Fibroblast of skin of right quadriceps (primary cell): ENCODE results near the gene KBTBD12.
A peak's percentile ranks its signal among the peaks of the same experiment; 100 is the strongest.
"Not testable (repeated sequence)": the region's sequence is repeated elsewhere in the genome, so short reads cannot be mapped to it uniquely, and the experiment has no call there.

Experiments
- DNase-seq: peaks from one replicate; pipeline ENCODE4 v3.0.0-alpha.2; 2013

KBTBD12 gene

DNA sequence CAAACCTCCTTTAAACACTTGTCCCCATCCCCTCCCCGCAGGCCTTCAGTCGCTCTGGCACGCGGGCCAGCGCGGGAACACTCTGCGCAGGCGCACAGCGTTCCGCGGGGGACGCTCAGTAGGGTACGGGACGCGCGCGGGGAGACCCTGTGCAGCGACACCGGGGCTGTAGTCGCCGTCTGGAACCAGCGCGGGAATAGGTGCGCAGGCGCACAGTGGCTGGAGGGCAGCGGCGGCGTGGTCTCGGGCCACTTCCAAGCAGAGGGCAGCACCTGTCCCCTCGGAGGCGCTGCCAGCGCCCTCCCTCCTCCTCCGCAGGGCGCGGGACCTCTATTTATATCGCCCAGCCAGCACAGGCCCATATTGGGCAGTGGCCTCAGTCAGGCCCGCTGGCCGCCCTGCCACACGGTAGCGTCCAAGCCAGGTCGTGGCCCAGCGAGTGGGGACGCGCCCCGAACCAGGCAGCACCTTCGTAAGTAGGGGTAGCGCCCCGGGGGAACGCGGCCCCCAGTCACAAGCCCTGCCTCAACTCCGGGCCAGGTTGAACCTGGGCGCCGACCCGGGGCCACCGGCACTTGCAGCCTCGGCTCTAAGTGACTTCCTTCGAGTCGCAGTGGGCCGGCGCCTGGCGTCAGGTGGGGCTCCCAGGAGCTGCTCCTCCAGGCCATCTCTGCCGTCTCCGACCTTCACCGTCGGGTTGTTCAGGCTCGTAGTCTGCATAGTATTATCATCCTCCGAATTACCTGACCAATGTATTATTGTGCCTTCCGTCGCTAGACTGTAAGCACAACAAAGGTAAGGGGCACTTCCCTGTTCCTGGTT is at the start of gene KBTBD12:
Gene KBTBD12, plus strand, starts transcription at position 118 of the 822 bp plus-strand sequence. CDS start 7,830 bp downstream, outside the sequence.
- DNase-seq: peak; percentile 2

DNA sequence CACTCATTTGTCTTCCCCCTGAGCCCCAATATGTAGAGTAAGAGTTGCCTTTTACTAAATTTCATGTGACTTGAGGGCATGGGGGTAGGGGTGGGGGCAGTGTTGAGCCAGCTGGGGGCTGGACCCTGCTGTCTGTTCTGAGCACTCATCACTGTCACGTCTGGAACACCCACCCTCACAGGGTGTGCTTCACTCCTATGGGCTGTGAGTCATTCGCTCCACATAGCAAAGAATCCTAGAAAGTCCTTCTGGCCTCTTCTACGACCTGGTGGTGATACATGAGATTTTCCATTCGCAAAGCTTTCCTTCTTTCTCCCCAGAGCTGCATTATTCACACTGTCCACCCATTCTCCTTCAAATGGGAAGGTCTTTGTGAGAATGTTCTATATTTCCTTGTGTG is 49.1 kb upstream of the KBTBD12 start:
- DNase-seq: peak; percentile 59

DNA sequence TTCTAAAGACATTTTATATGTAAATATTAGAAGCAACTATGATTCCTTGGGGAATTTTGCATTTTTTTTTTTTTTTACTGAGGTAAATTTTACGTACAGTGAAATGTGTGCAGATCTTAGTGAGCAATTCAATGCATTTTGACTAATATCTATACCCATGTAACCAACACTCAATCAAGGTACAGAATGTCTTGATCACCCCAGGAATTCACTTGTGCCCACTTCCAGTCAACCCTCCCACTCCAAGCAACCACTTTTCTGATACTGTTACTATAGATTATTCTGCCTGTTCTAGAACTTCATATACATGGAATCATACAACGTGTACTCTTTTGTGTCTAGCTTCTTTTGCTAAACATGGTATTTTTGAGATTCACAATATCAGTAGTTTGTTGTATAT is 47.6 kb upstream of the KBTBD12 start:
- no peak for DNase-seq

- peak; percentile 29 for DNase-seq
Observed at GRCh38 chr3:127867986-127868385, 47.0 kb upstream of the KBTBD12 start.

GRCh38 chr3:127870156-127870555 is 44.9 kb upstream of the KBTBD12 start:
- DNase-seq: no peak

GRCh38 chr3:127874097-127874496 is 40.9 kb upstream of the KBTBD12 start:
- DNase-seq: not testable (repeated sequence)

DNA sequence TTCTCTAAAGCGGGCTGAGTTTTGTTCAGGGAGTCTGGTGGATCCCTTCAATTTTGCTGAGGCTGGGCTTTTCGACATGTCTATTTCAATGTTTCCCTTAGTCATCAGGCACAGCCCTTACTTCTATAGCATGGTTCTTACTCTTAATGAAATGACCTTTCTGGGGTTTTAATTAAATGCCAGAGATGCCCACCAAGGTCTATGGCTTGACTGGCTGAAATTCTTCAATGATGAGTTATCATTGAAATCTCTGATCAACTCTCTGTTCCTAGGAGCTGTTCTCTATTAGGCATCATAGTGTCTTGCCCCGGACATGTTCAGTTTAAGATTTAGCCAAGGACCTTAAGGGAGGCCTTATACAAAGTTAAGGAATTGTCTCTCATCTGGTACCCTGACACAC is 33.4 kb upstream of the KBTBD12 start:
- DNase-seq: no peak

- no peak for DNase-seq
Observed at GRCh38 chr3:127884041-127884440, 31.0 kb upstream of the KBTBD12 start.

- no peak for DNase-seq
Observed at GRCh38 chr3:127886231-127886955, 28.6 kb upstream of the KBTBD12 start.

DNA sequence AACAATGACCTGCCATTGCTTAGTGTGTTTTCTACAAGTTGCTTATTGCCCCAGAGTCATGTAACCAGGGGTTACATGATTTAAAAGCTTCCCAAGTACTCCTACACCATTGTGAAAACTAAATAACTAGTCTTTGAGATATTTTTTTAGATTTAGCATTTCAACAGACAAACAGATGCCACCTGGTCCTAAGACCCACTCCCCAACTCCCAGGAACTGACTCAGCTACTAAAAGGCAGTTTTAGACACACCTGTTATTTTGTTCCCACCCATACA is 28.1 kb upstream of the KBTBD12 start:
- DNase-seq: no peak

DNA sequence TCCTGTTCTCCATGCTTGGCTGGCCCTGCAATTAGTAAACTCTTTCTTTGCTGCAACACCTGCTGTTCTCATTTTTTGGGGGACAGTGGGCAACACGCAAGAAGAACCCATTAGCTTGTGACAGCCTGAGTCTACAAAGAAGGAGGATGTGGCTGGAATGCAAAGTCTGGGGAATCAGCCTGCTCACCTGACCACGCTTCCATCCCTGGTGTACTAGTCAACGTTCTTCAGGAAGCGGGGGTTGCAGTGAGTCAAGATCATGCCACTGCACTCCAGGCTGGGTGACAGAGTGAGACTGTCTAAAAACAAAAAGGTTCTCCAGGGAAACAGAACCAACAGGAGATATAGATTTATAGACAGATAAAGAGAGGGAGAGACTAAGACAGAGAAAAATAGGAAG is 27.7 kb upstream of the KBTBD12 start:
- DNase-seq: no peak

DNA sequence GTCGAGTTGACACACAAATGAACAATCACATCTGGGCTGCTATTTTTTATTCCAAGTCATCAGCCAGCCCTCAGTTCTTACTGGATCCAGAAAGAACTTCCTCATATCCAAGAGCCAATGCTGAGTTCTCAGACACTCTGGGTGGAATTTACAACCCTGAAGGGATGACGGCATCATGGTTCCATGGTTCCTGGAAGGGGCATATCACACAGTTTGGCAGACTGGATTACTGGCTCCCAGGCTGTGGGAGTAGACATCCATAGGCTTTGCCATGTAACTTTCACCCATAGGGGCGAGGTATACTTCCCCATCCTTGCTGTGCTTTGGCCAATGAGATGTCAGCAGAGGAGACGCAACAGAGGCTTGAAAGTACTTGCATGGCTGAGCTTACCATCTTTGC is 26.9 kb upstream of the KBTBD12 start:
- no peak for DNase-seq

DNA sequence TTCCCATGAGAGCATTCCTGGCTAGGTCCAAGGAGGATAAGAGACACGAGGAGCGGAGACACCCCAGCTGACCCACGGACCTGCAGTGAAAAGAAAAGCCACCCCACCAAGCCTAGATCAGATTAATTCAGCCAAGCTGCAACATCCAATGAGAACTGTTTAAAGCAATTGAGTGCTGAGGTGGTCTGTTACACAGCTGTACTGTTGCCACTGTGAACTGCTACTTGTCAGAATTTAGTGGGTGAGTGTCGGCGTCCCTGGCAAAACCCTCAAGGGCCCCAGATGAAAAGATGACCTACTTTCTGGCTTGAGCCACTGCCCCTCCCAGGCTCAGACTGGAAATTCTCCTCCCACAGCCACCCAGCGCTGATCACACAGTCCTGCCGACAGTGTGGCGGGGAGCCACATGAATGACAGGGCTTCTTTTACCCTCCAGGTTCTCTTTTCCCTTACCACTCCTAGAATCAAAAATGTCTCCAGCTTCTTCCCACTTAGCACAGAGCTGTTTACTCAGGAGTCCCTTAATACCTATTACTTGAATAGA is 26.4 kb upstream of the KBTBD12 start:
- no peak for DNase-seq

DNA sequence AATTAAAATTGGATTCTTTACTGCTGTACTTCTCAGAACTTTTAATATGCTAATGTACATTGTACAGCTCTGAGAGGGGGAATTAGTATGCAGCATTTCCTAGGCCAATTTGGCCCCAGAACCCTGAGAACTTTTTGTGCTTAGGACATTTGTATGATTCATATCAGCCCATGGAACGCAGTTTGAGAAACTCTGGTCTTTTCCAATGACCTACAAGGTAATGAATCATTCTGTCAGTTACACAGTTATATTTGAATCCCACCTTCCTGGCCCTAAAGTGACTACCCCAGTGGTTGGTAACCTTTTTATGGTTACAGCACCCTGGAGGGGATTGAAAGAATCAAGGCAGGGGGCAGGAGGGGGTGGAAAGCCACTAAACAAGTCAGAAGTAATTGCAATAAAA is 25.6 kb upstream of the KBTBD12 start:
- DNase-seq: peak; percentile 45

- DNase-seq: no peak
Observed at GRCh38 chr3:127889976-127890650, 24.9 kb upstream of the KBTBD12 start.

DNA sequence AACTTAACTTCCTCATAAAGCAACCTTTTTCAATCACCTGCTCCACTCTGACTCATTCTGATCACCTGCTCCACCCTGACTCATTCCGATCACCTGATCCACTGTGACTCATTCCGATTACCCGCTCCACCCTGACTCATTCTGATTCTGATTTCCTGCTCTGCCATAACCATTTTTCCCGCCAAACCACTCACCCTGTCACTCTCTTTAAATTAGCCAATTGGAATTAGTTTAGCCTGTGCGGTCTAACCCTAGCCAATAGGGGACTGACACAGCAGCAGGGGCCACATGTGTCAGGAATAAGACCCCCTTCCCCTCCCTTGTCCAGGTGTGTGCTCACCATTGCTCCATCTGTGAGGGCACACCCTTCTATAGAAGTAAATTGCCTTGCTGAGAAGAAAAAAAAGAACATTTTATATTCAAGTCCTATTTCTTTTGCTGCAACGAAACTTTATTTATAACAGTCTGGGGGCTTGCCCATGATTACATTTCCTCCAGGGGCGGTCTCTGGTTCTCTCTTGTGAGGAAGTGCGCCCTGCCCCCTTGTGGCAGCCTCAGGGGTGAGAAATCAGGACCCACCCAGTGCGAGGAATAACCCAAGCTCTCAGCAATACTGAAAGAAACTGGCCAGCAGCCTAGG is 24.3 kb upstream of the KBTBD12 start:
- DNase-seq: peak; percentile 19

- DNase-seq: no peak
Observed at GRCh38 chr3:127894481-127894880, 20.6 kb upstream of the KBTBD12 start.

DNA sequence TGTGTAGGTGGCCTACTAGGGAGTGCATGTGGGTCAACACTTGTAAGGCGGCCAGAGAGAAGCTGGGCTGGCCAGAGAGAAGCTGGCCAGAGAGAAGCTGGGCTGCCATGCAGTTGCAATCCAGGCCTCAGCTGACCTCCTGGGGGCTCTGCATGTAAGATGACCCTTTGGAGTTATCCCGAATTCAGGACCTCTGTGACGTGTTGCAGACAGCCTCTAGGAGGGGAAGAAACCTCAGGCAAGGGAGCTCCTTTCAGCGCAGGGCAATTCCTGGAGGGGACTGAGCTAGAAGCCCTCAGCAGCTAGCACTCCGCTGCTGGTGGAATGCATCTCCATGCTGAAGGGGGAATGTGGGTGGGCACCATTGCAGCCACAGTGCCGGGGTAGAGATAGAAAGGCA is 15.8 kb upstream of the KBTBD12 start:
- no peak for DNase-seq

GRCh38 chr3:127899766-127900165 is 15.3 kb upstream of the KBTBD12 start:
- no peak for DNase-seq

- no peak for DNase-seq
Observed at GRCh38 chr3:127900536-127900935, 14.5 kb upstream of the KBTBD12 start.

DNA sequence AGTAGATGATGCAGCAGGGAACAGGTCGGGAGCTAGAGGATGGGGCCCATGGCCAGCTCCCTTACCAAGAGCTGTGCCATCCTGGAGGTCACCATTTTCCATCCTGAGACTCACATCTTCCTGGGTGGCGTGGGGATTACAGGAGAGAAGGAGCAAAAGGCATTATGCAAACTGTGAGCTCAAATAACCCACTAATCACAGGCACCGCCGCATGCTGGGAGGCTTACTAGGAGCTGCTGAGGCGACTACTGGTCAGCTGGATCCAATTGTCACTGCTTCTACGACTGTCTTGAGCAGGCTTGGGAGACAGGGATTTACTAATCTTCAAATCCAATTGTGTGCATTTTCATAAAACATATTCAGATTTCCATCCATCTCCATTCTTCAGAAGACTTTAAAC is 12.5 kb upstream of the KBTBD12 start:
- DNase-seq: no peak

DNA sequence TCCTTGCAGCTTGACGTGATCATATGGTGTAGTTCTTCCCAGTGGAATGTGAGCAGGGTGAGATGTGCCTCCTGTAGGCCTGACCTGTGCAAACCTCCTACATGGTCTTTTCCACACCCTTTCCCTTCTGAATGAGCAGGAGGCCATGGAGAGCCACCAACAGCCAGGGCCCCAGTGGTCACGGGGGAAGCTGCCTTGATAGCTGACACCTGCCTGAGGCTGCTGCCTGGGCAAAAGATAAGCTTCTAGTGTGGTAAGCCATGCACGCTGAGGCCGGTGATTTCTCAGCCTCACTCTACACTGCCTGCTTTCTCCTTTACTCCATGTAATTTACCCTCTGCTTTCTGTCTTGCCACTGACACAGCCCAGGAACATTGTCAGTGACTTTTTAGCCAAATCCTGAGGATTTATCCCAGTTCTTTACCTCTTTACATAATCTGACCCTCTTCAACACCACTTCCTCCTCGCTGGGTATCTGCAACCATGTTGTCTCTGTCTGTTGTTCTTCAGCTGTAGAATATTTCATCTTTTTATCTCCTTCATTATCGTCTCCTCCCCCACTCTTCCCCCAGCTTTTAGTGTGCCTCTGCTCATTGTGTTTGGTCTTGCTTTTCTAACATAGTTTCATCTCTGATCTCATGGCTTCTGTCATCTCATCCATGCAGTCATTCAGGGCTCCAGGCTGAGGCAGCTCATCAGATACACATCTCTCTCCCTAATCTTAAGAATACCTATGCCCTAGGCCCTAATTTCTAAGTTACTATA is 11.2 kb upstream of the KBTBD12 start:
- DNase-seq: no peak
